ENCODE results near the gene COLEC11.

DNA sequence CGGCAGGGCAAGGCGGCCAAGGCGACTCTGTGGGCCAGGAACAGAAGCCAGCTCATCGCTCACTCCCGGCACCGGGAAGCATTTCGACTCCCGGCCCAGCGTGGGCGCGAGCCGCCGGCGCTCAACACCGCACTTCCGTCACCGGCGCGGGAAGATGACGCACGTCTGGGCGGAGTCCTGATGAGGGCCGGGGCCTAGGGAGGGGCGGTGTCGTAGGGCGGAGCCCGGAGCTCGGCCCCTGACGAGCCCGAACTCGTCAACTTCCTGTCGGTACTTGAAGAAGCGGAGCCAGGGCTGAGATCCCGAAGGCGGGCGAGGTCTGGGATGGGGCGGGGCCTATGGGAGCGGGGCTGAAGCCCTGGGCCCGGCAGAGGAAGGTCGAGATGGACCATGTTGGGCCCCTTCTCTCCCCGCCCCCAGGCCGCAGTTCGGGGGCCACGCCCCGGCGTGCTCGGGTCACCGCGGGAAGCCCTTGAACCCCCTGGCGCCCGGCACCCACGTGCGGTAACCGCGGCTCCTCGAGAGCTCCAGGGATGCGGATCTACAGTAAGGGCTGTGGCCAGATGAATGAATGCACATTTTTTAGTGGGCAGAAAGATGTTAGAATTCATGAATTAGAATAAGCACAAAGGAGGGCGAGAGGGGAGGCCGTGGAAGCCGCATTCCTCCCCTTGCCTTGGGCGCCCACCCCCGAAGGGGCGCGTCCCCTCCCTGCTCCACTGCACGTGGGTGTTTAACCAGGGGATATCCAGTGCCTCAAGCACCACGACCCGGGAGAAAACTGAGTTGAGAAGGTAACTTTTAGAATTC lies 36.5 kb upstream of the COLEC11 start, which contains the start of gene RNASEH1:
- TF ChIP-seq, protein P1, sequence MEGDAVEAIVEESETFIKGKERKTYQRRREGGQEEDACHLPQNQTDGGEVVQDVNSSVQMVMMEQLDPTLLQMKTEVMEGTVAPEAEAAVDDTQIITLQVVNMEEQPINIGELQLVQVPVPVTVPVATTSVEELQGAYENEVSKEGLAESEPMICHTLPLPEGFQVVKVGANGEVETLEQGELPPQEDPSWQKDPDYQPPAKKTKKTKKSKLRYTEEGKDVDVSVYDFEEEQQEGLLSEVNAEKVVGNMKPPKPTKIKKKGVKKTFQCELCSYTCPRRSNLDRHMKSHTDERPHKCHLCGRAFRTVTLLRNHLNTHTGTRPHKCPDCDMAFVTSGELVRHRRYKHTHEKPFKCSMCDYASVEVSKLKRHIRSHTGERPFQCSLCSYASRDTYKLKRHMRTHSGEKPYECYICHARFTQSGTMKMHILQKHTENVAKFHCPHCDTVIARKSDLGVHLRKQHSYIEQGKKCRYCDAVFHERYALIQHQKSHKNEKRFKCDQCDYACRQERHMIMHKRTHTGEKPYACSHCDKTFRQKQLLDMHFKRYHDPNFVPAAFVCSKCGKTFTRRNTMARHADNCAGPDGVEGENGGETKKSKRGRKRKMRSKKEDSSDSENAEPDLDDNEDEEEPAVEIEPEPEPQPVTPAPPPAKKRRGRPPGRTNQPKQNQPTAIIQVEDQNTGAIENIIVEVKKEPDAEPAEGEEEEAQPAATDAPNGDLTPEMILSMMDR (IDR thresholded peaks at IDR 0.05), result no peak
- peak; percentile 20 to 82 for TF ChIP-seq POLR2A (IDR thresholded peaks at IDR 0.05)
